GM10266 (cell line): ENCODE data around the gene GJA10.

ENCODE experiments used
- DNase-seq: peaks from one replicate; pipeline ENCODE4 v3.0.0; 2012; ENCODE audit errors: extremely low spot score
- TF ChIP-seq, protein P1 (sequence below): IDR thresholded peaks from 2 replicates; pipeline ENCODE4 v1.5.1; 2012; ENCODE audit warnings: mild to moderate bottlenecking, low read depth; ENCODE audit not compliant: control insufficient read depth, insufficient read depth; ENCODE audit errors: missing control alignments

The GJA10 gene

GRCh38 chr6:89921691-89922090, 27.4 kb downstream of the GJA10 start:
- TF ChIP-seq, protein P1, sequence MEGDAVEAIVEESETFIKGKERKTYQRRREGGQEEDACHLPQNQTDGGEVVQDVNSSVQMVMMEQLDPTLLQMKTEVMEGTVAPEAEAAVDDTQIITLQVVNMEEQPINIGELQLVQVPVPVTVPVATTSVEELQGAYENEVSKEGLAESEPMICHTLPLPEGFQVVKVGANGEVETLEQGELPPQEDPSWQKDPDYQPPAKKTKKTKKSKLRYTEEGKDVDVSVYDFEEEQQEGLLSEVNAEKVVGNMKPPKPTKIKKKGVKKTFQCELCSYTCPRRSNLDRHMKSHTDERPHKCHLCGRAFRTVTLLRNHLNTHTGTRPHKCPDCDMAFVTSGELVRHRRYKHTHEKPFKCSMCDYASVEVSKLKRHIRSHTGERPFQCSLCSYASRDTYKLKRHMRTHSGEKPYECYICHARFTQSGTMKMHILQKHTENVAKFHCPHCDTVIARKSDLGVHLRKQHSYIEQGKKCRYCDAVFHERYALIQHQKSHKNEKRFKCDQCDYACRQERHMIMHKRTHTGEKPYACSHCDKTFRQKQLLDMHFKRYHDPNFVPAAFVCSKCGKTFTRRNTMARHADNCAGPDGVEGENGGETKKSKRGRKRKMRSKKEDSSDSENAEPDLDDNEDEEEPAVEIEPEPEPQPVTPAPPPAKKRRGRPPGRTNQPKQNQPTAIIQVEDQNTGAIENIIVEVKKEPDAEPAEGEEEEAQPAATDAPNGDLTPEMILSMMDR, result no peak

DNA sequence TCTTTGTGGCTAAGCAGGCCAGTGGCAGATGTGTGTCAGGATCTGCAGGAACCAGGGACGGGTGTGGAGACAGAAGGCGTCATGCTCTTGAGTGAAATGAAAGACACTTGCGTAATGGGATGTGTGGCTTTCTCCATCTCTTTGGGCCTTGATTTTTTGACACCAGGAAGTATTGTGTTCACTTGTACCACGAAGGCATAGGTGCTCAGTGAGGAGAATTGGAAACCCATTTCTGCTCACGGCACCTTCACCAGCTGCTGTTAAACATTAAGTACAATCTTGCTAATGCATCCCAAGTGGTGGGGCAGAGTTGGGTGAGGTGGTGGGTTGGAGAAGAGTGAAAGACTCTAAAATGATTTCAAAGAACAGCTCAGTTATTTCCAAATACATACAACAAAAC, 30.0 kb downstream of the GJA10 start:
- TF ChIP-seq, protein P1, result no peak

More at GRCh38 chr6:89921691-89922090, 27.4 kb downstream of the GJA10 start:
- no peak for DNase-seq

GRCh38 chr6:89925826-89926225, 31.6 kb downstream of the GJA10 start:
- TF ChIP-seq, protein P1, result no peak

More for the DNA sequence above, 30.0 kb downstream of the GJA10 start:
- DNase-seq, result no peak

GRCh38 chr6:89927264-89927663, 33.0 kb downstream of the GJA10 start:
- TF ChIP-seq, protein P1, result no peak
- DNase-seq, result no peak

More at GRCh38 chr6:89925826-89926225, 31.6 kb downstream of the GJA10 start:
- no peak for DNase-seq

DNA sequence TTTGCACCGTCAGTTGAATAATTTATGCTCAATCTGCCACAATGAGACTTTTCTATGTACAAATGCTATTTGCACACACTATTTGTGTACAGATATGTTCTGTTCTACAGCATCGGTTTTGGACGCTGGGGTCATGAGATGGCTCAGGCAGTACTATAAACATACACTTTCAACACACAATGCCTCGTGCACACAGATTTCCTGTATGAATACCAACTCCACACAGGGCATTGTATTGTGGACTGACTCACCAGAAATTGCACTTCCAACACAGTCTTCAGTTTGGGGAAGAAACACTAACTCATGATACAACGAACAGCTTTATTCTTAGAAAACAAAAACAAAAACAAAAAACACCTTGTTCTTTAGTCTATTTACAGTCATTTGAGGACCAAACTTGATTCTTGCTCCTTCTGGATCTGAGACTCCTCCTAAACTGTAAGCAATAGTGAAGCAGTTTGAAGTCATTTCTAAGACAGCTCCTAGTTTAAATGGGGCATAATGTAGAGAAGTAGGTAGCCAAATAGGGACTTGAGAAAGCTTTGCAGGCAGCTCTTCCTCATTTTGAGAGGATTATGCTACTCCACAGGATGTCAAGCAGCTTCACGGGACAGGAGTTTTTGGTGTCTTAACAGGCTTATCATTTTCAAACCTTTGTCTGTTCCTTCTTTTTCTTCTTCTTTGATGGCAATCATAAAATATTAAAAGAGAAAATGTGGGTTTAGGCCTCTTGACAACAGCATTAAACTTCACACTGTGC, 33.7 kb downstream of the GJA10 start:
- TF ChIP-seq, protein P1, result no peak
- no peak for DNase-seq

GRCh38 chr6:89928604-89929003, 34.3 kb downstream of the GJA10 start:
- TF ChIP-seq, protein P1, result no peak
- no peak for DNase-seq

GRCh38 chr6:89930789-89931188, 36.5 kb downstream of the GJA10 start:
- TF ChIP-seq, protein P1, result no peak
- no peak for DNase-seq
